ENCODE results near the gene ENTHD1. TPM values are rescaled to one million over a fixed set of nuclear protein-coding genes. Genes with fewer than 3 reads are reported as not detected.
"Not testable (repeated sequence)": the region's sequence is repeated elsewhere in the genome, so short reads cannot be mapped to it uniquely, and the experiment has no call there.

ENTHD1 gene
- total and polyA plus RNA-seq, 2 donors (not counting 3 experiments of a cell fraction or from before 2014, with no cell fraction given): not detected

DNA sequence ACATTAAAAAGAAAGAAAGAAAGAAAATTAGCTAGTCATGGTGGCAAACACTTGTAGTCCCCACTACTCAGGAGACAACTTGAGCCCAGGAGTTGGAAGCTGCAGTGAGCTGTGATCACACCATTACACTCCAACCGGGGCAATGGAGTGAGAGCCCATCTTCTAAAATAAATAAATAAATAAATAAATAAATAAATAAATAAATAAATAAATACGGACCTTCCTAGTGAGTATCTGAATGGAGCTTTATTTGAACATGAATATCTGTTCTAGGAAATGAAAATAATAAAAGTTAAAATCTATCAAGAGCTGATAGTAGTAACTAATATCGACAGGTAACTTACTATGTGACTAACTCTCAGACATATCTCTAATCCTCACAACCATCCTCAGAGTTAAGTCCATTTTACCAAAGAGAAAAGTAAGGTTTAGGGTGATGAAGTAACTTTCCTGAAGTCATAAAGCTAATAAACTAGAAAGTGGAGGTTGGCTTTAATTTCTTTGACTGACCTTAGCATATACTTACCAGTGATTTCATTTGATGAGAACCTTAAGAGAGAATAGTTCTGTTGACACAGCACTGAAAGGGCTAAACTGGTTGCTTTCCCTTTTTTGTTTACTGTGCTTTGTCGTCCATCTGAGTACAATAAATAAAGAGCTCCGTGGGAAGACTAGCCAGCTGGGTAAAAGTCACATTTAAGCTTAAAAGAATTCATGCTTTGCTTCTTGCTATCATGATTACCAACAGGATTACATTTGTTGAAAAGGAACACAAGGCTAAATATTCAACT, 22.4 kb downstream of the ENTHD1 start:
- Histone ChIP-seq H3K4me2 (ENCODE audit: insufficient read depth, low read length) (no peak overlapping the region), H3K36me3 (ENCODE audit: control insufficient read depth in 2 of 2, extremely low read depth in 1 of 2, insufficient read depth in 2 of 2, low read length in 2 of 2) (no peaks in the 10 kb centered on the region), H3K27me3 (ENCODE audit: control insufficient read depth in 2 of 2, insufficient read depth in 2 of 2, low read length in 2 of 2) (peaks cover 9 to 12% of the 10 kb centered on the region in 2 experiments), H2AFZ (ENCODE audit: low read depth, low read length) (no peak overlapping the region), H3K79me2 (ENCODE audit: control insufficient read depth, insufficient read depth, low read length) (no peaks in the 10 kb centered on the region), H3K9me3 (replicated peaks; ENCODE audit: control insufficient read depth, insufficient read depth, low read length) (no peaks in the 10 kb centered on the region), H3K9ac (replicated peaks; ENCODE audit: extremely low read depth, insufficient read depth, low read length) (no peak overlapping the region), H3K9me1 (replicated peaks; ENCODE audit: control insufficient read depth, extremely low read depth, insufficient read depth, low read length) (no peaks in the 10 kb centered on the region), H4K20me1 (replicated peaks; ENCODE audit: control insufficient read depth, extremely low read depth, insufficient read depth, low read length) (no peaks in the 10 kb centered on the region), H3K4me3 (replicated peaks in 1 of 3; ENCODE audit: insufficient read depth in 1 of 3, low read depth in 1 of 3, low read length in 3 of 3) (no peak overlapping the region), H3K27ac (ENCODE audit: insufficient read depth, low read depth, low read length) (no peak overlapping the region), H3K4me1 (ENCODE audit: control insufficient read depth, extremely low read depth, insufficient read depth, low read length) (no peaks in the 10 kb centered on the region)
- FAIRE-seq (no peak), DNase-seq (ENCODE audit: low read depth, low spot score) (no peak)
- CTCF ChIA-PET: interaction anchor here (0.7 to 1.7 kb wide), 6 partner anchors 10 to 154 kb away, joined by 3 to 7 read pairs (median 4); no protein-coding TSS in a partner anchor
- dilution Hi-C loops (cut with MboI; ENCODE audit: extremely low pct_ligation_motif_present, low sequenced_read_pairs) (no loop called here), intact Hi-C loops (cut with micrococcal nuclease) (no loop called here)
- BruUV-seq (replicated peaks): no TSS peak
- POLR2A ChIA-PET: no interaction called here
- TF ChIP-seq JUN (IDR thresholded peaks at IDR 0.05; ENCODE audit: borderline replicate concordance, insufficient read depth, insufficient read length, low read depth): no peak
- no peak for TF ChIP-seq EZH2 (IDR thresholded peaks at IDR 0.05; ENCODE audit: borderline replicate concordance, low read depth, low read length, severe bottlenecking)
- no peak for TF ChIP-seq GATA2 (IDR thresholded peaks at IDR 0.05; ENCODE audit: insufficient read depth, insufficient read length, low read depth, low read length)
- no peak for TF ChIP-seq POLR2AphosphoS5 (IDR thresholded peaks at IDR 0.05; ENCODE audit: insufficient read depth, low read depth, low read length)
- TF ChIP-seq, protein P1, sequence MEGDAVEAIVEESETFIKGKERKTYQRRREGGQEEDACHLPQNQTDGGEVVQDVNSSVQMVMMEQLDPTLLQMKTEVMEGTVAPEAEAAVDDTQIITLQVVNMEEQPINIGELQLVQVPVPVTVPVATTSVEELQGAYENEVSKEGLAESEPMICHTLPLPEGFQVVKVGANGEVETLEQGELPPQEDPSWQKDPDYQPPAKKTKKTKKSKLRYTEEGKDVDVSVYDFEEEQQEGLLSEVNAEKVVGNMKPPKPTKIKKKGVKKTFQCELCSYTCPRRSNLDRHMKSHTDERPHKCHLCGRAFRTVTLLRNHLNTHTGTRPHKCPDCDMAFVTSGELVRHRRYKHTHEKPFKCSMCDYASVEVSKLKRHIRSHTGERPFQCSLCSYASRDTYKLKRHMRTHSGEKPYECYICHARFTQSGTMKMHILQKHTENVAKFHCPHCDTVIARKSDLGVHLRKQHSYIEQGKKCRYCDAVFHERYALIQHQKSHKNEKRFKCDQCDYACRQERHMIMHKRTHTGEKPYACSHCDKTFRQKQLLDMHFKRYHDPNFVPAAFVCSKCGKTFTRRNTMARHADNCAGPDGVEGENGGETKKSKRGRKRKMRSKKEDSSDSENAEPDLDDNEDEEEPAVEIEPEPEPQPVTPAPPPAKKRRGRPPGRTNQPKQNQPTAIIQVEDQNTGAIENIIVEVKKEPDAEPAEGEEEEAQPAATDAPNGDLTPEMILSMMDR (IDR thresholded peaks at IDR 0.05; ENCODE audit: extremely low read depth in 1 of 2, insufficient read depth in 1 of 2, low read depth in 1 of 2, low read length in 2 of 2): no peak
- TF ChIP-seq POLR2A (IDR thresholded peaks at IDR 0.05; ENCODE audit: low read depth, low read length): no peak
- no peak for TF ChIP-seq MYC (IDR thresholded peaks at IDR 0.05; ENCODE audit: low read depth, low read length)

DNA sequence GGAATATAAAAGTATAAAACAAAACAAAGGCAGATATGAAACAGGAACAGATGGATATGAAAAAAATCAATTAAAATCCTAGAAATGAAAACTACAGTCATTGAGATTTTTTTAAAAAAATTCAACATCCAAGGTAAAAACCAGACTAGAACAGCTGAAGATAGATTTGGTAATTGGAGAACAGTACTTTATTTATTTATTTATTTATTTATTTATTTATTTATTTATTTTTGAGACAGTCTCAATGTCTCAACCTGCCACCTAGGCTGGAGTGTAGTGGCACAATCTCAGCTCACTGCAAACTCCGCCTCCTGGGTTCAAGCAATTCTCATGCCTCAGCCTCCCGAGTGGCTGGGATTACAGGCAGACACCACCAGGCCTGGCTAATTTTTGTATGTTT, 23.8 kb downstream of the ENTHD1 start:
- H3K36me3 ChIP-seq (ENCODE audit: control insufficient read depth in 2 of 2, extremely low read depth in 1 of 2, insufficient read depth in 2 of 2, low read length in 2 of 2); POLR2A ChIA-PET; H3K9me1 ChIP-seq (replicated peaks; ENCODE audit: control insufficient read depth, extremely low read depth, insufficient read depth, low read length); H3K4me3 ChIP-seq (replicated peaks in 1 of 3; ENCODE audit: insufficient read depth in 1 of 3, low read depth in 1 of 3, low read length in 3 of 3); FAIRE-seq; H3K4me1 ChIP-seq (ENCODE audit: control insufficient read depth, extremely low read depth, insufficient read depth, low read length); H4K20me1 ChIP-seq (replicated peaks; ENCODE audit: control insufficient read depth, extremely low read depth, insufficient read depth, low read length); H3K79me2 ChIP-seq (ENCODE audit: control insufficient read depth, insufficient read depth, low read length); H3K9ac ChIP-seq (replicated peaks; ENCODE audit: extremely low read depth, insufficient read depth, low read length); intact Hi-C loops (cut with micrococcal nuclease); CTCF ChIA-PET; BruUV-seq (replicated peaks); dilution Hi-C loops (cut with MboI; ENCODE audit: extremely low pct_ligation_motif_present, low sequenced_read_pairs); H3K4me2 ChIP-seq (ENCODE audit: insufficient read depth, low read length); H3K9me3 ChIP-seq (replicated peaks; ENCODE audit: control insufficient read depth, insufficient read depth, low read length); H3K27ac ChIP-seq (ENCODE audit: insufficient read depth, low read depth, low read length); H2AFZ ChIP-seq (ENCODE audit: low read depth, low read length); DNase-seq (ENCODE audit: low read depth, low spot score): not testable (repeated sequence)
- peaks cover 9 to 12% of the 10 kb centered on the region in 2 experiments for H3K27me3 ChIP-seq (ENCODE audit: control insufficient read depth in 2 of 2, insufficient read depth in 2 of 2, low read length in 2 of 2)
